GM18498 (cell line): ENCODE measurements around the gene DDX20.

Source experiments
- ATAC-seq: cut with Tn5 transposase; IDR thresholded peaks from one replicate; pipeline ENCODE4 v1.9.1; 2021; ENCODE audit warnings: mild to moderate bottlenecking, moderate library complexity; ENCODE audit not compliant: unreplicated experiment

DDX20 gene

GRCh38 chr1:111746614-111746999, 9.1 kb upstream of the DDX20 start:
- no peak for ATAC-seq

GRCh38 chr1:111747282-111747734, 8.4 kb upstream of the DDX20 start:
- ATAC-seq, result no peak

- ATAC-seq, result no peak
Observed at GRCh38 chr1:111747947-111748346, 7.8 kb upstream of the DDX20 start.

- ATAC-seq, result no peak
Observed at GRCh38 chr1:111749628-111750027, 6.1 kb upstream of the DDX20 start.

- no peak for ATAC-seq
Observed at GRCh38 chr1:111750856-111751255, 4.8 kb upstream of the DDX20 start.

- no peak for ATAC-seq
Observed at GRCh38 chr1:111751906-111752575, 3.7 kb upstream of the DDX20 start.

GRCh38 chr1:111754984-111755330, 744 bp upstream of the DDX20 start:
- ATAC-seq, result no peak

- peak; percentile 14 for ATAC-seq
Observed at GRCh38 chr1:111756124-111756513, 418 bp downstream of the DDX20 start.

GRCh38 chr1:111758373-111758772, 2.7 kb downstream of the DDX20 start:
- no peak for ATAC-seq

- no peak for ATAC-seq
Observed at GRCh38 chr1:111761717-111762116, 6.0 kb downstream of the DDX20 start.

- ATAC-seq, result no peak
Observed at GRCh38 chr1:111762332-111762731, 6.6 kb downstream of the DDX20 start.

- no peak for ATAC-seq
Observed at GRCh38 chr1:111768023-111768422, 12.3 kb downstream of the DDX20 start.

- ATAC-seq, result no peak
Observed at GRCh38 chr1:111768625-111769024, 12.9 kb downstream of the DDX20 start.

- ATAC-seq, result no peak
Observed at GRCh38 chr1:111769517-111770146, 13.9 kb downstream of the DDX20 start.

GRCh38 chr1:111770916-111771315, 15.2 kb downstream of the DDX20 start:
- no peak for ATAC-seq

GRCh38 chr1:111775966-111776365, 20.3 kb downstream of the DDX20 start:
- no peak for ATAC-seq

GRCh38 chr1:111776391-111776790, 20.7 kb downstream of the DDX20 start:
- ATAC-seq, result no peak

GRCh38 chr1:111776861-111777260, 21.2 kb downstream of the DDX20 start:
- ATAC-seq, result no peak

- no peak for ATAC-seq
Observed at GRCh38 chr1:111777301-111777700, 21.6 kb downstream of the DDX20 start.

GRCh38 chr1:111778066-111778465, 22.4 kb downstream of the DDX20 start:
- ATAC-seq, result no peak

- ATAC-seq, result no peak
Observed at GRCh38 chr1:111778541-111779051, 22.9 kb downstream of the DDX20 start.

GRCh38 chr1:111779546-111779945, 23.8 kb downstream of the DDX20 start:
- ATAC-seq, result no peak
